ENCODE measurements around the gene IKZF3.

GRCh38 chr17:39791111-39791992, 72.8 kb downstream of the IKZF3 start:
- TF ChIP-seq EZH2 (IDR thresholded peaks at IDR 0.05; ENCODE audit: borderline replicate concordance, low read depth, low read length, severe bottlenecking), result no peak
- TF ChIP-seq, protein P1, sequence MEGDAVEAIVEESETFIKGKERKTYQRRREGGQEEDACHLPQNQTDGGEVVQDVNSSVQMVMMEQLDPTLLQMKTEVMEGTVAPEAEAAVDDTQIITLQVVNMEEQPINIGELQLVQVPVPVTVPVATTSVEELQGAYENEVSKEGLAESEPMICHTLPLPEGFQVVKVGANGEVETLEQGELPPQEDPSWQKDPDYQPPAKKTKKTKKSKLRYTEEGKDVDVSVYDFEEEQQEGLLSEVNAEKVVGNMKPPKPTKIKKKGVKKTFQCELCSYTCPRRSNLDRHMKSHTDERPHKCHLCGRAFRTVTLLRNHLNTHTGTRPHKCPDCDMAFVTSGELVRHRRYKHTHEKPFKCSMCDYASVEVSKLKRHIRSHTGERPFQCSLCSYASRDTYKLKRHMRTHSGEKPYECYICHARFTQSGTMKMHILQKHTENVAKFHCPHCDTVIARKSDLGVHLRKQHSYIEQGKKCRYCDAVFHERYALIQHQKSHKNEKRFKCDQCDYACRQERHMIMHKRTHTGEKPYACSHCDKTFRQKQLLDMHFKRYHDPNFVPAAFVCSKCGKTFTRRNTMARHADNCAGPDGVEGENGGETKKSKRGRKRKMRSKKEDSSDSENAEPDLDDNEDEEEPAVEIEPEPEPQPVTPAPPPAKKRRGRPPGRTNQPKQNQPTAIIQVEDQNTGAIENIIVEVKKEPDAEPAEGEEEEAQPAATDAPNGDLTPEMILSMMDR (IDR thresholded peaks at IDR 0.05; ENCODE audit: borderline replicate concordance, extremely low read depth, low read length, poor library complexity, severe bottlenecking), result no peak
